GM18907 (cell line): Measurements from ENCODE around the gene CD276.
"Not testable (repeated sequence)": the region's sequence is repeated elsewhere in the genome, so short reads cannot be mapped to it uniquely, and the experiment has no call there.

Source experiments
- ATAC-seq: cut with Tn5 transposase; IDR thresholded peaks from one replicate; pipeline ENCODE4 v1.9.1; 2021; ENCODE audit warnings: mild to moderate bottlenecking, moderate library complexity; ENCODE audit not compliant: unreplicated experiment

CD276 gene

GRCh38 chr15:73683777-73684580 is at the start of gene CD276:
TSS of gene CD276 (plus strand) at chr15:73684383. CDS start at chr15:73699640, 15,257 bp downstream.
- no peak for ATAC-seq

GRCh38 chr15:73637527-73637926 is 46.7 kb upstream of the CD276 start:
- ATAC-seq = no peak

GRCh38 chr15:73639464-73639863 is 44.7 kb upstream of the CD276 start:
- ATAC-seq = not testable (repeated sequence)

- ATAC-seq = no peak
These were observed 36.7 kb upstream of the CD276 start for GRCh38 chr15:73647259-73648013.

GRCh38 chr15:73648014-73648295 is 36.2 kb upstream of the CD276 start:
- ATAC-seq = no peak

GRCh38 chr15:73650416-73651126 is 33.6 kb upstream of the CD276 start:
- no peak for ATAC-seq

- ATAC-seq = no peak
These were observed 29.5 kb upstream of the CD276 start for GRCh38 chr15:73654659-73655058.

- no peak for ATAC-seq
These were observed 28.5 kb upstream of the CD276 start for GRCh38 chr15:73655724-73656123.

GRCh38 chr15:73658645-73659044 is 25.5 kb upstream of the CD276 start:
- no peak for ATAC-seq

- ATAC-seq = no peak
These were observed 23.7 kb upstream of the CD276 start for GRCh38 chr15:73660455-73660854.

- no peak for ATAC-seq
These were observed 9.6 kb upstream of the CD276 start for GRCh38 chr15:73674587-73674986.

GRCh38 chr15:73677146-73677607 is 7.0 kb upstream of the CD276 start:
- ATAC-seq = no peak

GRCh38 chr15:73677733-73678132 is 6.5 kb upstream of the CD276 start:
- no peak for ATAC-seq

GRCh38 chr15:73678498-73678897 is 5.7 kb upstream of the CD276 start:
- no peak for ATAC-seq

- ATAC-seq = no peak
These were observed 5.0 kb upstream of the CD276 start for GRCh38 chr15:73679180-73679579.

GRCh38 chr15:73679964-73680363 is 4.2 kb upstream of the CD276 start:
- no peak for ATAC-seq

GRCh38 chr15:73680549-73680948 is 3.6 kb upstream of the CD276 start:
- ATAC-seq = no peak

GRCh38 chr15:73681063-73681462 is 3.1 kb upstream of the CD276 start:
- ATAC-seq = no peak

- ATAC-seq = no peak
These were observed 2.2 kb upstream of the CD276 start for GRCh38 chr15:73681856-73682599.

GRCh38 chr15:73682600-73683090 is 1.5 kb upstream of the CD276 start:
- ATAC-seq = no peak

GRCh38 chr15:73683257-73683776 is 866 bp upstream of the CD276 start:
- no peak for ATAC-seq
